ENCODE measurements around the gene EXOC3L2.
"Not testable (repeated sequence)": the region's sequence is repeated elsewhere in the genome, so short reads cannot be mapped to it uniquely, and the experiment has no call there.

EXOC3L2 gene

DNA sequence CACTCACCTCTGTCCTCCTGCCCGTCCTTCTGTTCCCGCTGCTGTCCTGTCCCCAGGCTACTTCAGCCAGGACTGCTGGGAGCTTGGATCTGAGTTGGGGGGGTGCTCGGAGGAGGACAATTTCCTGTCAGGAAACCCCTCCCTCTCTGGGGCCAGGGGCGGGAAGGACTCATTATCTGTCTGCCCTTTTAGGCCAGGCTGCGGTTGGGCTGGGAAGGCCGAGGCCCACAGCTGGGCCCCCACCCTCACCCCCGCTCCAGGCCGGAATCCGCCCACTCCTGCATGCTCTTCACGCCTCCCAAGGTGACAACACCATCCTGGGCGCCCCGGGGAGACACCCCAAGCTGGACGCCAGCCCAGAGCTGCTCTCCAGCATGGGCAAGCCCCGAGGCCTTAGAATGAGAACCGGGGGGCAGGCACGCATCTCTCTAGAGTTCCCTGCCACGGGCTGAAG is at the start of gene EXOC3L2:
Gene EXOC3L2, minus strand, starts transcription at position 74 of the 454 bp plus-strand sequence. CDS start 6,362 bp downstream, outside the sequence.
- DNase-seq (ENCODE audit: low read depth), result no peak

DNA sequence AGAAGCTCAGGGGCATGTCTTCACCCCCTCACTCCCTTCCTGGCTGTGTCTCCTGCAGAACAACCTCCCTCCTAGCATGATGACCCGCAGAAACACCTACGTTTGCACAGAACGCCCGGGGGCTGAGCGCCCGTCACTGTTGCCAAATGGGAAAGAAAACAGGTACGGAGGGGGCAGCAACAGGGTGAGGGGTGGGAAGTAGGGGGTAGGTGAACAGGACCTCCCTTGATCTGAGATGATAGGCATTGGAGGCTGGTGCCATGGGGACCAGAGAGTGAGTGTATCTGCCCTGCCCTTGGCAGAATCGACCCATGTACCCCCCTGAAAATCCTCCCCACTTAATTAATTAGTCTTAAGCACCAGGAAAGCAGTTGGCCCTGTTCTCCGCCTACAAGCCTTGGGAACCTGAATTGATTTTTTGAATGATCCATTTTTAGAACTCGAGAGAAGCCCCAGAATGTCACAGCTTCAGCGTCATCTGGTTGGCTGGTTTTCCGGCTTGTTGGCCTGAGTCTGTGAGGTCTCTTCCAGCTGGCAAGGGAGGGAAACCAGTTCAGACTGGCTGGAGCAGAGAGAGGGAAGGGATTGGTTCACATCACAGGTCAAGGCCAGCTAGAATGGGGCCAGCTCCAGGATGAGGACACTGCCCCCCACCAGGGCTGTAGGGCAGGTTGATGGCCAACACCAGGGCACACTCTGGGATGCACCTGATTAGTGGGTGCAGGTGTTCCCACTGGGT is 49.3 kb upstream of the EXOC3L2 start:
- DNase-seq (ENCODE audit: low read depth), result no peak

DNA sequence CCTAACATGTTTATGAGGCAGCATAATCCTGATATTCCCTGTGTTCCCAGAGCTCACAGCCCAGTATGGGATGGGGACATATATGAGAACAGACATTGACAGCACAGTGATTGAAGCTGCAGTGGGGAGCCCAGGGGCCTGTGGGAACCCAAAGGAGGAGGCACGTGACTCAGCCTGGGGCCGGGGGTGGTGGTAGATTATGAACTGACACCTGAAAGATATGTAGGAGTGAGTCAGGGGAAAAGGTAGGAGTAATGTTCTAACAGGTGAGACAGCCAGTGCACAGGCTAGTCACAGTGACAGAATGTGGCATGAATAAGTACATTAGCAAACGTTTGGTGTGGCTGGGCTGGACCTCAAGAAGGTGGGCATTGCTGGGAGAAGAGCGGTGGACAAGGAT is 48.5 kb upstream of the EXOC3L2 start:
- DNase-seq (ENCODE audit: low read depth), result no peak

DNA sequence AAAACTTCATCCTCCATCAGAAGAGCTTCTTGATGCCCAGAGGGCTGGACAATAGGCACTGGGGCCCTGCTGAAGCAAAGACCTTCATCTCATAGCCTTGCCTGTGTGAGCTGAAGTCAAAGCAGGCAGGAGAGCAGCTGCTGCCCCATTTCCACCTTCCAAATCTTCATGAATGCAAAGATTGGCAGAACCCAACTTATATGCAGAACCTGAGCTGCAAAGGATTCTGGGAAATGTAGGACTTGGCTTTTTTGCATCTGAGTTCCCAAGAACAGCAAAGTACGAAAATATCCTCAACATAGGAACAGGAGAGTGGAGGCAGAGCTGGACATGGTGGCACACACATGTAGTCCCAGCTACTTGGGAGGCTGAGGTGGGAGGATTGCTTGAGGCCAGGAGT is 46.6 kb upstream of the EXOC3L2 start:
- DNase-seq (ENCODE audit: low read depth), result no peak

DNA sequence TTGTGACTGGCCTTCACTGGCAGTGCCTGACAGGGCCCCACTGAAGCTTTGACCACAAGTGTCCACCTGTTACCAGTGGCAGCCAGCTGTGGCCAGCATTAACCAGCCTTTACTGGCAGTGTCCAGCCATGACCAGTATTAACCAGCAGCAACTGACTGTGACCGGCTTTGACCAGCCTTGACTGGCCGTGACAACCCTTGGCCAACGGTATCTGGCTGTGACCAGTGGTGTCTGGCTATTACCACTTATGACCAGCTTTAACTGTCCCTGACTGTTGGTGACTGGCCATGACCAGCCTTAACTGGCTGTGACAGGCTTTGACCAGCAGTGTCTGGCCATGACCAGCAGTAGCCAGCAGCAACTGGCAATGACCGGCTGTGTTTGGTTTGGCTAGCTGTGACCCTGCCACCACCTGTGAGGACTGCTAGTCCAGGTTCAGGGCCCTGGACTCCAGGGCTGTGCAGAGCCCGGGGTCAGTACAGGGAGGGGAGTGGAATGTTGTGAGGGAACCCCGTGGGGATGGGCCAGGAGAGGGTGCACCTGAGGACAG is 45.2 kb upstream of the EXOC3L2 start:
- no peak for DNase-seq (ENCODE audit: low read depth)

DNA sequence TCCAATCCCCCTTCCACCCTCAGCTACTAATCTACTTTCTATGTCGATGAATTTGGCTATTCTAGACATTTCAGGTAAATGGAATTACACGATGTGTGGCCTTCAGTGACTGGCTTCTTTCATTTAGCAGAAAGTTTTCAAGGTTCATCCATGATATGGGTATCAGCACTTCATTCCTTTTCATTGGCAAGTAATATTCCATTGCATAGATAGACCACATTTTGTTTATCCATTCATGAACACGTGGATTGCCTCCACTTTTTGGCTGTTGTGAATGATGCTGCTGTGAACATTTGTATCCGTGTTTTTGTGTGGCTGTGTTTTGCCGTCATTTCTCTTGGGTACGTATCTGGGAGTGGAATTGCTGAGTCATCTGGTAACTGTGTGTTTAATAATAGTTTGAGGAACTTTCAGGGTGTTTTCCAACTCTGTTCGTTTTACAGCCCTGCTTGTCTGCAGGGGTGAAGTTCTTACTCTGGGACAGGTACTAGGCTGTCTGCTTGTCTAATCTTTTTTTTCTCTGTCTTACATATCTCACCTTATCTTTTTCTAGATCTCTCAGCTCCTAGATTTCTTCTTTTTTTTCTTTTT is 38.3 kb upstream of the EXOC3L2 start:
- DNase-seq (ENCODE audit: low read depth), result no peak

DNA sequence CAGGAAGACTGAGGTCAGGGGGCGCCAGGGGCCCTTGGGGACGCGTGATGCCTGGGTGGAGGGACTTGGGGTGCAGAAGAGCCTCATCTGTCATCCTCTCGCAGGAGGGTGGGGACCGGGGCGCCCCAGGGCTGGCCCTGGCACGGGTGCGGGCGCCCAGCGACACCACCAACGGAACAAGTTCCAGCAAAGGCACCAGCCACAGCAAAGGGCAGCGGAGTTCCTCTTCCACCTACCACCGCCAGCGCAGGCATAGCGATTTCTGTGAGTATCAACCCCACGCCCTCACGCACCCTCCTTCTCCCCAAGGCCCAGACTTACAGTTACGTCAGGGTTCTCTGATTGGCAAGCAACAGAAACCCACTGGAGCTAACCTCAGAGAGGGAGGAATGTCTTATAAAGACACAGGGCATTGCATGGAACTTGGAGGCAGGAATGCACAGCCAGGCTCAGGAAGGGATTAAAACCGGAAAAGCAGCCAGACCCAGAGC is 35.3 kb upstream of the EXOC3L2 start:
- no peak for DNase-seq (ENCODE audit: low read depth)

DNA sequence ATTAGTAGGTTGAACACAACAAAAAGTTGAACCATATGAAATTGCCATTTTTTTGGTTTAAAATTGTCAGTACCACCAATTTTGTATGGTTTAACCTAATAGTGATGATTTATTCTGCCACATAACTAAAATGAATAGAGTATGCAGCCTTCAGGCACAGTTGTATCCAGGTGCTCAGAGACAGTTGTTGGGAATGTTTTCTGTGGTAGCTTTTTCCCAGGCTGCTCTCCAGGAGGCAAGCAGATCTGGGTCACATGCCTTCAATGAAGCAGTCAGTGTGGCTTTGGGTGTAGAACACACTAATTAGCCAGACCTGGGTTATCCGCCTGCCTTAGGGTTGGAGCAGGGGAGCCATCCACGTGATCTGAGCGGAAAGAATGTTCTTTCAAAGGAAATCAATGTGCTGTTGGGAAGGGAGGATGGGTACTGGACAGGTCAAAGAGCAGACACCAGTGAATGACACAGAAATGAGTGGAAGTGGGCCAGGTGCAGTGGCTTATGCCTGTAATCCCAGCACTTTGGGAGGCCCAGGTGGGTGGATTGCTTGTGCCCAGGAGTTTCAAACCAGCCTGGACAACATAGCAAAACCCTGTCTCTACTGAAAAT is 34.5 kb upstream of the EXOC3L2 start:
- DNase-seq (ENCODE audit: low read depth), result no peak

DNA sequence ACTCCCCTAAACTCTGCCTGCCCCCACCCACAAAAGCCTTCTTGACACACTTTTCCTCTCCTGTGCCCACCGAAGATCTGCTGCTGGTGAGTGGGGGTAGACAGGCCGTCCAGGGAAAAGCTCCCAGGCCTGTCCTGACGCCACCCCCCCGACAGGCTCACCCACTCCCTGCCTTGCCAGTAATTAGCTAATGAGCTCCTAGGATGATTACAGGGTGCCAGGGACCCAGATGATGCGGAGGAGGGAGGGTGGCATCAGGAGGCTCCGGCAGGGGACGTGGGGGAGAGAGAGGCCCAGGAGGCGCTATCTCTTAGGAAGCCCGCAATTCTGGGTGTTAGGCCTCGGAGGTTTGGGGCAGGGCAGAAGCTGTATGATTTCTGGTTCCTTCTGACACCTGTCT is 32.9 kb upstream of the EXOC3L2 start:
- no peak for DNase-seq (ENCODE audit: low read depth)

DNA sequence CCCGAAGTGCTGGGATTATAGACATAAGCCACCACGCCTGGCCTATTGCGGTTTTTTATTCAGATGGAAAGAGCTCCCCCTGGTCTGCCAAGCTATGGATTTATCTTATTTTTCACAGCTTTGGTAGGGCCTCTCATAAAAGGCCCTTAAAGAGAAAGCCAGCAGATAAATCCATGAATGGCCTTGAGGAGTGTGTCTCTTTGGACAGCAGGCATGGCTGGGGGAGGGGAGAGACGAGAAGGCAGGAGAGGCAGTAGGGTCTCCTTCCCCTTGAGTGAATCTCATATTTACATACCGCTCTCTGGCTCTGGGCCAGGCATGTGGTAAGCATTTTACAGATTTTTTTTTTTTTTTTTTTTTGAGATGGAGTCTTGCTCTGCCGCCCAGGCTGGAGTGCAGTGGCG is 31.1 kb upstream of the EXOC3L2 start:
- DNase-seq (ENCODE audit: low read depth), result no peak

DNA sequence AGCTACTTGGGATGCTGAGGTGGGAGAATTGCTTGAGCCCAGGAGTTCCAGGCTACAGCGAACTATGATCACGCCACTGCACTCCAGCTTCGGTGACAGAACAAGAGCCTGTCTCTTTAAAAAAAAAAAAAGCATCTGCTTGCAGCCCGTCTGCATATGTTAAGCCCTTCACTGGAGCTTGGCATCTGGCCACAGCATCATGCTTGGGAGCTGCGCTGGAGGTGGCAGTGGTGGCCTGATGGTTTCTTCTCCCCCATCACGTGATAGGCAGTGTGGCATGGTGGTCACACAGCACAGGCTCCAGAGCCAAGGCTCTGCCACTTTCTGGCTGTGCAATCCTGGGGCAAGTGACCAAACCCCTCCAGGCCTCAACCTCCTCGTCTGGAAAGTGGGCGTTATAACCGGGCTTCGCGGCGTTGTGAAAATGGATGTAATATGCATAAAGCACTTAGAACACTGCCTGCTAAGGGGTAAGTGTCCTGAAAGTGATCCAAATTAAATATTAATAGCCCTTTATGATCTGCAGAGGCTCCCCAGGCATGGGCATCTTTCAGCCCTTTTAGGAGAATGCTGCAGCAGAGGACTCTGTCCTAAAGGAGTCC is 30.3 kb upstream of the EXOC3L2 start:
- no peak for DNase-seq (ENCODE audit: low read depth)

DNA sequence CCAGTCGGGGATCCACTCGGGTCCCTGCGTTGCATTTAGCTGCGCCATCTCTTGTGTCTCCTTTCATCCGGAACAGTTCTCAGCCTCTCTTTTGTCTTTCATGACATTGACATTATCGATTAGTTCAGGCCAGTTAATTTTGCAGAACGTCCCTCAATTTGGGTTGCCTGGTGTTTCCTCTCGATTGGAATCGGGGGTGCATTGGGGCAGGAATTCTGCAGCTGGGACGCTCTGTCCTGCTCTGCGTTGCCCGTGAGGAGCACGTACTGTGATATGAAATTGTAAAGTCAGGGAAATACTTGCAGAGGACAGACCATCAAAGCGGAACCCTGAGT is 28.3 kb upstream of the EXOC3L2 start:
- no peak for DNase-seq (ENCODE audit: low read depth)

DNA sequence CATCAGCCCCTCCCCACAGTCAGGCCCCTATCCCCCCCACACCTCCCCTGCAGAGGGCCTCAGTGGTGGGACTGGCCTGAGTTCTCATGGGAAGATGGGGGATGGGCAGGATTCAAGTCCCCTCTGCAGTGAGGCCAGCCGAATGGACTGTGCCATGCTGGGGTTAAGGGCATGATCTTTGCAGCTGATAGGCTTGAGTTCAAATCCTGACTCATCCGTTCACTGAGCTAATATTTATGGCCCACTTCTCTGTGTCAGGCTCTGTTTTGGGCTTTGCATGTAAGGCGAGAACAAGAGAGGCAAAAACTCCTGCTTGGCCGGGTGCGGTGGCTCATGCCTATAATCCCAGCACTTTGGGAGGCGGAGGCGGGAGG is 26.5 kb upstream of the EXOC3L2 start:
- DNase-seq (ENCODE audit: low read depth), result no peak

DNA sequence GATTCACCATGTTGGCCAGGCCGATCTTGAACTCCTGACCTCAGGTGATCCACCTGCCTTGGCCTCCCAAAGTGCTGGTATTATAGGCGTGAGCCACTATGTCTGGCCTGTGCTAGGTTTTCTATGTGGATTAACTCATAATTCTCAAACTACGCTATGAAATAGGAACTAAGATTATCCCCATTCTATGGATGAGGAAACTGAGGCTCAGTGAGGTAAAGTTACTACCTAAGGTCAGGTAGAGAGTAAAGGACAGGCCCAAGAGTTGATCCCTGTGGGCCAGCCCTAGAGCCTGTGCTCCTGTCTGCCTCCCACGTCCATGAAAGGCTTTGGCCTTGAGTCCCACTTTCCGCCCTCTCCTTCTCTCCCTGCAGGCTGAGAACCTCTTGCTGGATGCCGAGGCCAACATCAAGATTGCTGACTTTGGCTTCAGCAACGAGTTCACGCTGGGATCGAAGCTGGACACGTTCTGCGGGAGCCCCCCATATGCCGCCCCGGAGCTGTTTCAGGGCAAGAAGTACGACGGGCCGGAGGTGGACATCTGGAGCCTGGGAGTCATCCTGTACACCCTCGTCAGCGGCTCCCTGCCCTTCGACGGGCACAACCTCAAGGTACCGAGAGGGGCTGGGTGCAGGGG is 26.0 kb upstream of the EXOC3L2 start:
- no peak for DNase-seq (ENCODE audit: low read depth)

DNA sequence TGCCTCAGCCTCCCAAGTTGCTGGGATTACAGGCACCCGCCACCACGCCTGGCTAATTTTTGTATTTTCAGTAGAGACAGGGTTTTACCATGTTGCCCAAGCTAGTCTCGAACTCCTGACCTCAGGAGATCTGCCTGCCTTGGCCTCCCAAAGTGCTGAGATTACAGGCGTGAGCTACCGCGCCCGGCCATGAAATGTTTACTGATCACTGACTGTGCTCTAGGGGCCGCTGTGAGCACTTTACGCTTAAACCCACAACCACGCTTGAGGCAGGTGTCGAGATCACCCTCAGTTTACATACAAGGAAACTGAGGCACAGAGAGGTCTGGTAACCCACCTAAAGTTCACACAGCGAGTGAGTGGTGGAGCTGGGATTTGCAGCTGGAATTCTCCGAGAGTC is 24.7 kb upstream of the EXOC3L2 start:
- DNase-seq (ENCODE audit: low read depth), result not testable (repeated sequence)

DNA sequence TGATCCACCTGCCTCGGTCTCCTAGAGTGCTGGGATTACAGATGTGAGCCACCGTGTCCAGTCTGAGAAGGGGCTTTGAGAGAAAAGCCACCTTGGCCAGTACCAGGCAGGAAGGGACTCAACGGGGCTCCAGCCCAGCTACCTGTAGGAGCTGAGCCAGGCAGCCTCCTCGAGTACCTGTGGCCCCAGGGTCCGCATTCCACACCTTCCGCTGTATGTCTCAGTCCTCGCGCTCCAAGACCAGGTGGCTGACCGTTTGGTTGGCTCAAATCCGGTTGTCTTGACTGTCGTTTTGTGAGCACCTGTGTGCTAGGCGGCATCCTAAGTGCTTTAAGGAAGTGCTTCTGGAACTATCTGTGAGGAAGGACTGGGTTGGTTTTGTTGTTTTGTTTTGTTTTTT is 22.1 kb upstream of the EXOC3L2 start:
- DNase-seq (ENCODE audit: low read depth), result no peak

DNA sequence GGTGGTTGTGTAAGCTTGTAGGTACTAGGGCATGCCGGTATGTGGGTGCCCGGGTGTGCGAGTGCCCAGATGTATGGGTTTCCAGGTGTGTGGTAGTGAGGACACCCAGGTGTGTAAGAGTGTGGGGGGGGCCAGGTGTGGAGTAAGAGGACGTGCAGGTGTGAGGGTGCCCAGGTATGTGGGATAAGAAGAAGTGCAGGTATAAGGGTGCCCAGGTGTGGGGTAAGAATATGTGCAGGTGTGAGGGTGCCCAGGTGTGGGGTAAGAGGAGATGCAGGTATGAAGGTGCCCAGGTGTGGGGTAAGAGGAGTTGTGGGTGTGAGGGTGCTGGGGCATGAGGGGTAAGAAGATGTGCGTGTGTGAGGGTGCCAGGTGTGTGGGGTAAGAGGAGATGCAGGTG is 20.2 kb upstream of the EXOC3L2 start:
- no peak for DNase-seq (ENCODE audit: low read depth)

DNA sequence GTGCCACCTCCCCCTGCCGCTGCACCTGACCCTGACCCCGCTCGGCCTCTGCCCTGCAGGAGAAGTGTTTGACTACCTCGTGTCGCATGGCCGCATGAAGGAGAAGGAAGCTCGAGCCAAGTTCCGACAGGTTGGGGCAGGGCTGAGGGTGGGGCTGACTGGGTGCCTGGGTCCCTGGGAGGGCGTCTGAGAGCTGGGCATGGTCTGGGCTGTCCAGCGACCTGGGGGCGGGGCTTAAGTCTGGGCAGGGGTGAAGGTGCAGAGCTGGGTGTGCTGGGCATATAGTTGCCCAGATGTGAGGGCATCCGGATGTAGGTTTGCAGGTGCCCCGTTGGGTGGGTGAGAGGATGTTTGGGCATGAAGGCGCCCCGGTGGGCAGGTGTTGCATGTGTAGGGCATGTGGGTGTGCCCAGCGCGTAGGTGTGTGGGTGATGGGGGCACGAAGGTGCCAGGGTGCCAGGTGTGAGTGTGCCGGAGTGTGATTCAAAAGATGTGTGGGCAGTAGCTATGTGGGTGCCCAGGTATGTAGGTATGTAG is 19.6 kb upstream of the EXOC3L2 start:
- DNase-seq (ENCODE audit: low read depth), result no peak

DNA sequence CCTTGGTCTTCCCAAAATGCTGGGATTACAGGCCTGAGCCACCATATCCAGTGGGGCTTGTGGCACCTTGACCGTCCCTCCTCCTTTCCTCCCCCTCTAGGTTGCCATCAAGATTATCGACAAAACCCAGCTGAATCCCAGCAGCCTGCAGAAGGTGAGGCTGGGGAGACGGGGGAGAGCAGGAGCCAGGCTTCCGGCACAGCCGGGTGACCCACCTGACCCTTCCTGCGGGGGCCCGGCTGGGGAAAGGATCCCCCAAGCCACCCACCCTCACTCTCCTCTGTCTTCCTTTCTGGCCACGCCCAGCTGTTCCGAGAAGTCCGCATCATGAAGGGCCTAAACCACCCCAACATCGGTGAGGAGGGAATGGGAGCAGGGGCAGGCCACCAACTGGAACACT is 17.8 kb upstream of the EXOC3L2 start:
- DNase-seq (ENCODE audit: low read depth), result no peak

DNA sequence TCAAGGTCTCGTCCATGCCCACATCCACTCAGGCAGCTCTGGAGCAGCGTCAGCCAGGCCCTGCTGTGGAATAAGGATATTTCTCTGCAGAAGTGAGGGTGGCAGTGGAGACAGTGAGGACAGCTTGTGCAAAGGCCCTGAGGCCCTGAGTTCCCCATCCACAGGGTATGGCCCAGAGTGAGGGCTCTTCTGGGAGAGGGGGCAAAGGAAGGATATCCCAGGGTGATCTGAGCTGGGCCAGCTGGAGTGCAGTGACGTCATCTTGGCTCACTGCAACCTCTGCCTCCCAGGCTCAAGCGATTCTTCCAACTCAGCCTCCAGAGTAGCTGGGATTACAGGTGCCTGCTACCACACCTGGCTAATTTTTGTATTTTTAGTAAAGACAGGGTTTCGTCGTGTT is 17.4 kb upstream of the EXOC3L2 start:
- DNase-seq (ENCODE audit: low read depth), result no peak

DNA sequence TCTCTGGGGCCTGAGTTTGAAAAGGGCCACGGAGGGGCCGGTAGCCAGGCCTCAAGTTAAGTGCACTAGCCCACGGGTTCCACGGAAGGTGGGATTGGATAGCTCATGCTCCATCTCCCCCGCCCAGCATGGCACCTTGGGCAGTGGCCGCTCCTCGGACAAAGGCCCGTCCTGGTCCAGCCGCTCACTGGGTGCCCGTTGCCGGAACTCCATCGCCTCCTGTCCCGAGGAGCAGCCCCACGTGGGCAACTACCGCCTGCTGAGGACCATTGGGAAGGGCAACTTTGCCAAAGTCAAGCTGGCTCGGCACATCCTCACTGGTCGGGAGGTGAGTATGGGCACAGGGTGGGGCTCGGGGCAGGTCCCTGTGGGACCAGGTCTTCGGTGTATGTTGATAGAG is 13.7 kb upstream of the EXOC3L2 start:
- DNase-seq (ENCODE audit: low read depth), result no peak

DNA sequence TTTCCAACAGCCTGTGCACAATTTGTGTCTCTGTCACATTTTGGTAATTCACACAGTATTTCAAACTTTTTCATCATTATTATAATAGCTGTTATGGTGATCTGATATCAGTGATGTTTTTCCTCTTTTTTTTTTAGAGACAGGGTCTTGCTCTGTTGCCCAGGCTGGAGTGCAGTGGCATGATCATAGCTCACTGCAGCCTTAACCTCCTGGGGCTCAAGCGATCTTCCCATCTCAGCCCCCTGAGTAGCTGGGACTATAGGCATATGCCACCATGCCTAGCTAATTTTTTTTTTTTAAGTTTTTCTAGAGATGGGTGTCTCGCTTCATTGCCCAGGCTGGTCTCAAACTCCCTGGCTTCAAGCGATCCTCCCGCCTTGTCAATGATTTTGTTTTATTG is 11.6 kb upstream of the EXOC3L2 start:
- DNase-seq (ENCODE audit: low read depth), result no peak
